Germinal center (tissue), 1 donor: ENCODE results near the gene MARS1.
"Not testable (repeated sequence)": the region's sequence is repeated elsewhere in the genome, so short reads cannot be mapped to it uniquely, and the experiment has no call there.

ENCODE experiments used
- DNase-seq: peaks from one replicate; pipeline ENCODE4 v3.0.0; 2012; ENCODE audit warnings: mixed read lengths, low spot score

Gene MARS1

GRCh38 chr12:57551637-57552305, 63.9 kb downstream of the MARS1 start:
- no peak for DNase-seq

GRCh38 chr12:57552306-57552651, 64.4 kb downstream of the MARS1 start:
- DNase-seq = no peak

GRCh38 chr12:57552835-57553313, 65.0 kb downstream of the MARS1 start:
- DNase-seq = no peak

GRCh38 chr12:57553343-57554202, 65.7 kb downstream of the MARS1 start:
- no peak for DNase-seq

- no peak for DNase-seq
These were observed 66.6 kb downstream of the MARS1 start for GRCh38 chr12:57554453-57554852.

GRCh38 chr12:57554897-57555296, 67.0 kb downstream of the MARS1 start:
- DNase-seq = no peak

GRCh38 chr12:57558864-57559263, 71.0 kb downstream of the MARS1 start:
- DNase-seq = no peak

GRCh38 chr12:57560516-57560915, 72.6 kb downstream of the MARS1 start:
- no peak for DNase-seq

GRCh38 chr12:57561117-57561516, 73.2 kb downstream of the MARS1 start:
- not testable (repeated sequence) for DNase-seq

GRCh38 chr12:57563358-57563757, 75.5 kb downstream of the MARS1 start:
- DNase-seq = no peak

- no peak for DNase-seq
These were observed 76.4 kb downstream of the MARS1 start for GRCh38 chr12:57564178-57564740.
